Ishikawa (cell line): ENCODE measurements around the gene ENOX1.

ENCODE experiments used
- EP300 ChIP-seq: IDR thresholded peaks from 2 replicates; pipeline ENCODE4 v1.6.1; 2012; ENCODE audit warnings: borderline replicate concordance
- REST ChIP-seq: IDR thresholded peaks from 2 replicates; pipeline ENCODE4 v1.6.1; 2012; ENCODE audit warnings: low read depth, mild to moderate bottlenecking
- TAF1 ChIP-seq: IDR thresholded peaks from 2 replicates; pipeline ENCODE4 v1.6.1; 2012; ENCODE audit warnings: low read depth, mild to moderate bottlenecking

DNA sequence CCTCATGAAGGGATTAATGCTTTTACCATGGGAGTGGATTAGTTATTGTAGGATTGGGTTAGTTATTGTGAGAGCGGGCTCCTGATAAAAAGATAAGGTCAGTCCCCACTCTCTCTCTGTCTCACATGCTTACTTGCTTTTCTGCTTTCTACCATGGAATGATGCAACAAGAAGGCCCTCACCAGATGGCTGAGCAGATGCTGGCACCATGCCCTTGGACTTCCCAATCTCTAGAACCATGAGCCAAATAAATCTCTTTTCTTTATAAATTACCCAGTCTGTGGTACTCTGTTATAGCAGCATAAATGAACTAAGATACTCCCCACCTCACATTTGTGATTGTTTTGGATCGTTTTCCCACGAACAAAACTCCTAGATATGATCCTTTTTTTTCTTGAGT lies 409.6 kb downstream of the ENOX1 start:
- TF ChIP-seq EP300 (no peak), TAF1 (no peak), REST (no peak)
